Fibroblast of pulmonary artery (primary cell): ENCODE data around the gene LGR4.

Experiments used
- DNase-seq: peaks from one replicate; pipeline ENCODE4 v3.0.0-alpha.2; 2010; ENCODE audit warnings: low read depth
- H3K4me3 ChIP-seq: replicated peaks from 2 replicates; pipeline ENCODE4 v1.5.1; 2011; ENCODE audit warnings: low read depth, mild to moderate bottlenecking, control low read depth, low read length, moderate library complexity
- CTCF ChIP-seq: IDR thresholded peaks from 2 replicates; pipeline ENCODE4 v1.5.1; 2011; ENCODE audit warnings: mild to moderate bottlenecking, control low read depth, low read length, inconsistent platforms; ENCODE audit errors: missing control alignments

LGR4 gene

GRCh38 chr11:27396259-27396839 lies 76.2 kb downstream of the LGR4 start:
- TF ChIP-seq CTCF = no peak
- no peak overlapping the region for H3K4me3 ChIP-seq
- no peak for DNase-seq

- TF ChIP-seq CTCF = no peak
- no peak overlapping the region for H3K4me3 ChIP-seq
- peak; percentile 34 for DNase-seq
Observed at GRCh38 chr11:27395556-27396258, 76.9 kb downstream of the LGR4 start.

GRCh38 chr11:27394781-27395228 lies 77.8 kb downstream of the LGR4 start:
- no peak for TF ChIP-seq CTCF
- no peak for DNase-seq
- H3K4me3 ChIP-seq = no peak overlapping the region

- peak; percentile 93 for DNase-seq
- H3K4me3 ChIP-seq = no peak overlapping the region
- TF ChIP-seq CTCF = no peak
Observed at GRCh38 chr11:27392278-27393114, 80.1 kb downstream of the LGR4 start.

- no peak overlapping the region for H3K4me3 ChIP-seq
- DNase-seq = no peak
- no peak for TF ChIP-seq CTCF
Observed at GRCh38 chr11:27391331-27392015, 81.1 kb downstream of the LGR4 start.

GRCh38 chr11:27390318-27391295 lies 82.0 kb downstream of the LGR4 start:
- TF ChIP-seq CTCF = no peak
- H3K4me3 ChIP-seq = no peak overlapping the region
- DNase-seq = peak; percentile 68
